PFSK-1 (cell line): ENCODE results near the gene SLC22A12.

ENCODE experiments used
- FOXP2 ChIP-seq: optimal IDR thresholded peaks from 2 replicates; pipeline ENCODE3; 2011; ENCODE audit warnings: borderline replicate concordance, control low read depth, inconsistent platforms; ENCODE audit not compliant: insufficient read depth; ENCODE audit errors: extremely low read length, extremely low read depth
- POLR2AphosphoS5 ChIP-seq: IDR thresholded peaks from 2 replicates; pipeline ENCODE4 v1.6.1; 2012; ENCODE audit warnings: low read depth, mild to moderate bottlenecking, control low read depth, low read length, moderate library complexity
- SIN3A ChIP-seq: IDR thresholded peaks from 2 replicates; pipeline ENCODE4 v1.6.1; 2012; ENCODE audit warnings: mild to moderate bottlenecking, low read length, moderate library complexity, borderline replicate concordance; ENCODE audit not compliant: insufficient read depth
- TAF1 ChIP-seq: IDR thresholded peaks from 2 replicates; pipeline ENCODE4 v1.6.1; 2012; ENCODE audit warnings: low read length, control low read depth, borderline replicate concordance; ENCODE audit not compliant: insufficient read depth
- TF ChIP-seq, protein P1 (sequence below), 2 experiments: IDR thresholded peaks; 2 replicates each; pipeline versions ENCODE4 v1.6.1 to v1.8.0; 2011 to 2012; ENCODE audit warnings: low read depth in 2 of 2, low read length in 2 of 2, control low read depth in 1 of 2, inconsistent platforms in 1 of 2, mild to moderate bottlenecking in 1 of 2, moderate library complexity in 1 of 2; ENCODE audit not compliant: insufficient read depth in 1 of 2

Gene SLC22A12

DNA sequence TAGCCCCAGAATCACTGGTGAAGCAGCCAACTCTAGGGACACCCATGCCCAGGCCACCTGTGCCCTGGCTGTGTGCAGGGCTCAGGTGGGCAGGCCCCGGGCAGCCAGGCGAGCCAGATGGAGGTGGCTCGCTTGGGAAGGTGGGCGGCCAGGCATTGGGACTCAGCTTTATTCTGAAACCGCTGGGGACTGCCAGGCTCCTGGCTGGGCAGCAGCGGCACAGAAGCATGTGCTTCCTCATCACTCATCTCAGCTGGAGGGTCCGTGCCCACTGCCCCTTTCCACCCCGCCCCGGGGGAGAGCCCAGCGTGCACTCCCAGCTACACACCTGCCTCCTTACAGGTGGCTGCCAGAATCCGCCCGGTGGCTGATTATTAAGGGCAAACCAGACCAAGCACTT lies 27.1 kb upstream of the SLC22A12 start:
- TF ChIP-seq, protein P1, sequence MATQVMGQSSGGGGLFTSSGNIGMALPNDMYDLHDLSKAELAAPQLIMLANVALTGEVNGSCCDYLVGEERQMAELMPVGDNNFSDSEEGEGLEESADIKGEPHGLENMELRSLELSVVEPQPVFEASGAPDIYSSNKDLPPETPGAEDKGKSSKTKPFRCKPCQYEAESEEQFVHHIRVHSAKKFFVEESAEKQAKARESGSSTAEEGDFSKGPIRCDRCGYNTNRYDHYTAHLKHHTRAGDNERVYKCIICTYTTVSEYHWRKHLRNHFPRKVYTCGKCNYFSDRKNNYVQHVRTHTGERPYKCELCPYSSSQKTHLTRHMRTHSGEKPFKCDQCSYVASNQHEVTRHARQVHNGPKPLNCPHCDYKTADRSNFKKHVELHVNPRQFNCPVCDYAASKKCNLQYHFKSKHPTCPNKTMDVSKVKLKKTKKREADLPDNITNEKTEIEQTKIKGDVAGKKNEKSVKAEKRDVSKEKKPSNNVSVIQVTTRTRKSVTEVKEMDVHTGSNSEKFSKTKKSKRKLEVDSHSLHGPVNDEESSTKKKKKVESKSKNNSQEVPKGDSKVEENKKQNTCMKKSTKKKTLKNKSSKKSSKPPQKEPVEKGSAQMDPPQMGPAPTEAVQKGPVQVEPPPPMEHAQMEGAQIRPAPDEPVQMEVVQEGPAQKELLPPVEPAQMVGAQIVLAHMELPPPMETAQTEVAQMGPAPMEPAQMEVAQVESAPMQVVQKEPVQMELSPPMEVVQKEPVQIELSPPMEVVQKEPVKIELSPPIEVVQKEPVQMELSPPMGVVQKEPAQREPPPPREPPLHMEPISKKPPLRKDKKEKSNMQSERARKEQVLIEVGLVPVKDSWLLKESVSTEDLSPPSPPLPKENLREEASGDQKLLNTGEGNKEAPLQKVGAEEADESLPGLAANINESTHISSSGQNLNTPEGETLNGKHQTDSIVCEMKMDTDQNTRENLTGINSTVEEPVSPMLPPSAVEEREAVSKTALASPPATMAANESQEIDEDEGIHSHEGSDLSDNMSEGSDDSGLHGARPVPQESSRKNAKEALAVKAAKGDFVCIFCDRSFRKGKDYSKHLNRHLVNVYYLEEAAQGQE (IDR thresholded peaks at IDR 0.05; ENCODE audit: insufficient read depth in 1 of 2, low read depth in 2 of 2, low read length in 2 of 2): no peak
- TF ChIP-seq TAF1 (no peak), POLR2AphosphoS5 (no peak), SIN3A (no peak), FOXP2 (no peak)

DNA sequence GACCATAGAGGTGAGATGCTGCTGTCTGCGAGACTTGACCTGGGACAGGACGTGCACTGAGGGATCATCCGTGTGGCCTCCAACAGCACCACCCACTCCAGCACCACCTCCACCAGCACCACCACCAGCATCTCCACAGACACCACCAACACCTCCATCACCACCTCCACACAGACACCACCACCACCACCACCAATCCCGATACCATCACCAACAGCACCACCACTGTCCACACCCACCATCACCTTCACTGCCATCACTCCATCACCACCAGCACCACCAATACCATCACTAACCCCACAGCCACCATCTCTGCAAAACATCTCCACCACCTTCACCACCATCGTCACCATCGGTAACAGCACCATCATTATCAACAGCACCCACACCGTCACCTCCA lies 26.6 kb upstream of the SLC22A12 start:
- no peak for TF ChIP-seq FOXP2
- TF ChIP-seq, protein P1 (IDR thresholded peaks at IDR 0.05; ENCODE audit: insufficient read depth in 1 of 2, low read depth in 2 of 2, low read length in 2 of 2): no peak
- no peak for TF ChIP-seq TAF1
- TF ChIP-seq SIN3A: no peak
- TF ChIP-seq POLR2AphosphoS5: no peak

DNA sequence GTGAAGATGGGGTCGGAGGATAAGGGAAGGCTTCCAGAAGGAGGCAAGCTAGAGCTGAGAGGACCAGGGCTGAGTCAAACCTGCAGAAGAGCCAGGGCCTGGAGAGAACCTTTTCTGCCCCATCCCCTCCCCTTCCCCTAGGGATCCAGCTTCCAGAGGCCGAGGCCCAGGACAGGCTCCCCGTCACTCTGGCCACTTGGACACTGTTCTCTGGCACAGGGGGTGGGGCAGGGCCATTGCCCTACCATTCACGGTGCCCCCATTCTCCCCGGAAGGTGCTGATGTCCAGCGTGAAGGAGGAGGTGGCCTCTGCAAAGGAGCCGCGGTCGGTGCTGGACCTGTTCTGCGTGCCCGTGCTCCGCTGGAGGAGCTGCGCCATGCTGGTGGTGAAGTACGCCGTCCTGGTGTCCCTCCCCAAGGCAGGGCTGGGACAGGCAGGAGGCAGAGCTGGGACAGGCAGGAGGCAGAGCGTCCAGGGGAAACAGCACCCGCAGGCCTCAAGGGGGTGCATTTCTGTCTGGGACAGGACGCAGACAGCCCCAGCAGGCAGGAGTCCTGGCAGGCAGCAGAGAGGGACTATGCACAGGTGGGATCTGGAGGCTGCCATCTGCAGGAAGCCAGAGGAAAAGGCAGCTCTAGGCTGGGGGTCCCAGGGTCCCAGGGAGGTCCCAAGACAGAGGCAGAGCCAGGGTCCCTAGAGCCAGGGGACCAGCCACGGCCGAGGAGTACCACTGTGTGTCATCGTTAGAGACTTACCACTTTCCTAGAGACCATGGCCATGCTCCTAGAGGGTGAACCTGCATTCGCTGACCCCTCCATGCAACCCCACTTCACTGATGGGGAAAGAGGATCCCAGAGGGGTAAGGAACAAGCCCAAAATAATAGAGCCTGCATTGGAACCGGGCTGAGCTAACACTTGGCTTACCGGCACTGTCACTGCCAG lies 25.8 kb upstream of the SLC22A12 start:
- TF ChIP-seq FOXP2: no peak
- no peak for TF ChIP-seq POLR2AphosphoS5
- no peak for TF ChIP-seq SIN3A
- TF ChIP-seq TAF1: no peak
- TF ChIP-seq, protein P1 (IDR thresholded peaks at IDR 0.05; ENCODE audit: insufficient read depth in 1 of 2, low read depth in 2 of 2, low read length in 2 of 2): no peak

DNA sequence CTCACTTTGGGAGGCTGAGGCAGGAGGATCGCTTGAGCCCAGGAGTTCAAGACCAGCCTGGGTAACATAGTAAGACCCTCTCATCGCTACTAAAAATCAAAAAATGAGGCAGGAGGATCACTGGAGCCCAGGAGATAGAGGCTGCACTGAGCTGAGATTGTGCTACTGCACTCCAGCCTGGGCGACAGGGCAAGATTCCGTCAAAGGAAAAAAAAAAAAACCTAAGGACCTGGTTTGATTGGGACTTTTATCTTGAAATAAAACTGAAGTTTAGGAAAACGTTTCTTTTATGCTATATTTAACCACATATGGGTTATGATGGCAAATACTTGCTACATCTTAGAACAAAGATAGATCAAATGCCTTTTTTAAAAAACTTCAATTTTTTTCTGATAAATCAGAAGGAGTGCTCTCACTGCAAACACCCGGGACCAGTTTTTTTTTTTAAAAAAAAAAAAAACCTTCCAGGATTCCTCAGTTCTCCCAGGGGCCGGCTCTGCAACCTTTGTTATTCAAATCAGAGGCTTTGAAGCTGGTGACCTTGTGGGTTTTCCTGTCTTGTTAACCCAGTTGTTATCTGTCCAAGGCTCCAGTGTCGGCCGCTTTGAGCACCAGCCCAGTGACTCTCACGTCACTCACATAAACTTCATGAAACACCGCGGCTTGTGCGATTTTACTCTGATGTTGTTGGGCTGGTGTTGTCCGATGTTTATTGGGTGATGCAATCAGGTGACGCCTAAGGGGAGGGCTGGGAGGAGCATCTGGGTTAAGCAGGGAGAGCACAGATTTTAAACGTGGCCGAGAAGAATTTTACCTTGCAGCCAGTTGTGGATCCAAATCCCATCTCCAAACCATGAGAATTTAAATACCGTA lies 24.7 kb upstream of the SLC22A12 start:
- TF ChIP-seq, protein P1 (IDR thresholded peaks at IDR 0.05; ENCODE audit: insufficient read depth in 1 of 2, low read depth in 2 of 2, low read length in 2 of 2): no peak
- TF ChIP-seq TAF1 (no peak), FOXP2 (peak; percentile 99)
